ENCODE results near the gene EXOC3. TPM values are rescaled to one million over a fixed set of nuclear protein-coding genes. Genes with fewer than 3 reads are reported as not detected.
A peak's percentile ranks its signal among the peaks of the same experiment; 100 is the strongest.

EXOC3 gene
- total RNA-seq, 1 experiment from 2014 or later, result 26.9 TPM

GRCh38 chr5:454936-455335 is 12.0 kb downstream of the EXOC3 start:
- Histone ChIP-seq H3K27ac (no peak overlapping the region), H3K36me3 (peaks cover 95% of the 10 kb centered on the region), H3K27me3 (replicated peaks) (no peaks in the 10 kb centered on the region)

DNA sequence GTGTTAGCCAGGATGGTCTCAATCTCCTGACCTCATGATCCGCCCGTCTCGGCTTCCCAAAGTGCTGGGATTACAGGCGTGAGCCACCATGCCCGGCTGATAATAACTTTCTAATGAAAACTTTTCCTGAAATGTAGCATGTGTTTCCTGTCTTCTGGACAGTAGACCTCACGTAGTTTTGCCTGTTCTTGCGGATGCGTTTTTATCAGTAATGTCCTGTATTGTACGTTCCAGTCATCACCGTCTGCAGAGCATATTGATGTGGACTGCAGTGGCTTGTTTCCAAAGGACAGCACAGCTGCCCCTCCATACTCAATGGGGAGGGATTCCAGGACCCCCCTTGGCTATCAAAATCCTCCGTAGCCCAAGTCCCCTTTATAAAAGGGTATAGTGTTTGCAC is 12.8 kb downstream of the EXOC3 start:
- DNase-seq (ENCODE audit: low read depth in 1 of 2, low spot score in 2 of 2), result peak in 1 of 2 experiments; percentile 21

More at GRCh38 chr5:454936-455335, 12.0 kb downstream of the EXOC3 start:
- DNase-seq (ENCODE audit: low read depth in 1 of 2, low spot score in 2 of 2), result peak in 1 of 2 experiments; percentile 41
- peaks cover 24% of the 10 kb centered on the region for H3K4me1 ChIP-seq (replicated peaks)
- no peak overlapping the region for H3K4me3 ChIP-seq
- H3K9me3 ChIP-seq (replicated peaks), result peaks cover 11% of the 10 kb centered on the region

DNA sequence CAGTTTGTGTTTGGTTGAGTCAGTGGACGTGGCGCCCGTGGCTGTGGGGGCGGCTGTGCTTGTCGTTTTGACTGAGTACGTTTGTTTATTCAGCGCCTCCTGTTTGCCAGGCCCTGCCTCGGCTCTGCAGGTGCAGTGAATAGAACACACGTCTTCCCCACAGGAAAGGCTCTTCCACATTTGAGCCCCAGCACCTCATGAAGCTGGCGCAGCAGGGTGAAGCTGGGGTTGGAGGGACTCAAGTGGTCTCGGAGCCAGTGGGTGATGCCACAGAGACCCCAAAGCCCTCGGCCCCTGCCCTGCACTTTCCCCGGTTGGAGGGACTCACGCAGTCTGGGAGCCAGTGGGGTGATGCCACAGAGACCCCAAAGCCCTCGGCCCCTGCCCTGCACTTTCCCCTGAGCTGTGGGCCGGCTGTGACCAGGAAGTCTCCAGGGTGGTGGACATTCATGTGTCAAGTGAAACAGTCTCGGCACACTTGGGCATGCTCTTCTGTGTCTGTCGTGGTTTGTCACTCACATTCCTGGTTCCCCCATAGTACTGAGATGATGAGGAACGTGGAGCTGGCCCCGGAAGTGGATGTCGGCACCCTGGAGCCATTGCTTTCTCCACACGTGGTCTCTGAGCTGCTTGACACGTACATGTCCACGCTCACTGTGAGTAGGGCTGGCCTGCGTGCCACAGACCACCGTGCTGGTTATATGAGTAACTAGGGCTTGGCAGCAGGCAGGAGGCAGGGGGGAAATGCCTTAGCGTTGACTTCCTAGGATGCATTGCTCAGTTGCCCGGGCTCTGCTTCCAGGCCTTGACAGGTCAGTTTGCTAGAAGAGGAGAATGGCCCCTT is 13.6 kb downstream of the EXOC3 start:
- H3K36me3 ChIP-seq, result peaks cover 89% of the 10 kb centered on the region
- H3K27ac ChIP-seq, result peak overlapping the region; percentile 43; the same call in 1 of the 2 replicates

More for the DNA sequence above, 12.8 kb downstream of the EXOC3 start:
- Histone ChIP-seq H3K27me3 (replicated peaks) (no peaks in the 10 kb centered on the region), H3K9me3 (replicated peaks) (peaks cover 11% of the 10 kb centered on the region), H3K4me3 (no peak overlapping the region), H3K36me3 (peaks cover 95% of the 10 kb centered on the region), H3K4me1 (replicated peaks) (peaks cover 24% of the 10 kb centered on the region), H3K27ac (no peak overlapping the region)

GRCh38 chr5:457195-457961 is 14.4 kb downstream of the EXOC3 start:
- DNase-seq (ENCODE audit: low read depth in 1 of 2, low spot score in 2 of 2), result peak in 1 of 2 experiments; percentile 43
- no peak overlapping the region for H3K4me3 ChIP-seq
- H3K4me1 ChIP-seq (replicated peaks), result peaks cover 24% of the 10 kb centered on the region
- peak overlapping the region; percentile 10; the same call in 1 of the 2 replicates for H3K27ac ChIP-seq
- H3K27me3 ChIP-seq (replicated peaks), result no peaks in the 10 kb centered on the region
- peaks cover under 1% of the 10 kb centered on the region for H3K9me3 ChIP-seq (replicated peaks)
- H3K36me3 ChIP-seq, result peaks cover 88% of the 10 kb centered on the region

More for the DNA sequence above, 13.6 kb downstream of the EXOC3 start:
- Histone ChIP-seq H3K4me3 (no peak overlapping the region), H3K4me1 (replicated peaks) (peaks cover 24% of the 10 kb centered on the region), H3K9me3 (replicated peaks) (peaks cover 9% of the 10 kb centered on the region), H3K27me3 (replicated peaks) (no peaks in the 10 kb centered on the region)
- DNase-seq (ENCODE audit: low read depth in 1 of 2, low spot score in 2 of 2), result peak in 1 of 2 experiments; percentile 52

DNA sequence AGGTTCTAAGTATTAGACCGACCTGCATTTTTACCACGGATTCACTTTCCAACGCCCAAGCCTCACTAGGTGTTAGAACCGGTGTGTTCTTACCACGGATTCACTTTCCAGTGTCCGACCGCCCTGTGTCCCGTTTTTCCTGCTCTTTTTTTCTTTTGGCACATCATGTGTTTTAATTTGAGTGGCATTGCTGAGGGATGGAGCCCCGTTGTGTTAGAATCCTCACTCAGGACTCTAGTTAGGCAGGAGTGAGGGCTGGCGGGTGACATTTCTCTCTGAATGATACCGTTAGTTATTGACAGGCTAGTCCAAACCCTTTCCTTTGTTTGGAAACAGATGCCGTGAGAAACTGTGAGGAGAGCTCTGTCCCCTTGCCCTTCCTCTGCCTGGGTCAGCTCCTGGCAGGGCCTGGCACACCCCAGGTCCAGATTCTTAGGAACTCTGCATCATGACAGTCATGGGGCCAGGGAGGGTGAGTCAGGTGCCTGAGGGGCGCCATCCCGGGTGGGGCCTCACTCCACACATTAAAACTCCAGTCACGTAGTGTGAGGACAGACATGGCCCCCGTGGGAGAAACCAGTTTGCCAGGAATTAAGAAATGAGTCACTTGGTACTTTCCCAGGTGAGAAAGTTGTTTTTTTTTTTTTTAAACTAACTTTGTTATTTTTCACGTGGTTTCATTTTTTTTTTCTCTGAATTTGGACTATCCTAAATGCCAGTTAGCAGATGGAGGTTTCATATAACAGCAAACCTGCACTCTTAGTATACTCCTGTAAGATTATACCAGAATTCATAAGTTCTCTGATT is 15.8 kb downstream of the EXOC3 start:
- peaks cover 24% of the 10 kb centered on the region for H3K4me1 ChIP-seq (replicated peaks)
- peak overlapping the region; percentile 49 for H3K27ac ChIP-seq
- H3K27me3 ChIP-seq (replicated peaks), result no peaks in the 10 kb centered on the region
- H3K36me3 ChIP-seq, result peaks cover 77% of the 10 kb centered on the region
- peak in 1 of 2 experiments; percentile 65 for DNase-seq (ENCODE audit: low read depth in 1 of 2, low spot score in 2 of 2)
- no peak overlapping the region for H3K4me3 ChIP-seq
- H3K9me3 ChIP-seq (replicated peaks), result no peaks in the 10 kb centered on the region

- no peaks in the 10 kb centered on the region for H3K27me3 ChIP-seq (replicated peaks)
- DNase-seq (ENCODE audit: low read depth in 1 of 2, low spot score in 2 of 2), result peak in 1 of 2 experiments; percentile 36
- H3K4me3 ChIP-seq, result no peak overlapping the region
- no peaks in the 10 kb centered on the region for H3K9me3 ChIP-seq (replicated peaks)
- H3K4me1 ChIP-seq (replicated peaks), result peaks cover 24% of the 10 kb centered on the region
- H3K27ac ChIP-seq, result peak overlapping the region; percentile 49; the same call in 1 of the 2 replicates
- peaks cover 74% of the 10 kb centered on the region for H3K36me3 ChIP-seq
Observed at GRCh38 chr5:459562-460272, 16.7 kb downstream of the EXOC3 start.

DNA sequence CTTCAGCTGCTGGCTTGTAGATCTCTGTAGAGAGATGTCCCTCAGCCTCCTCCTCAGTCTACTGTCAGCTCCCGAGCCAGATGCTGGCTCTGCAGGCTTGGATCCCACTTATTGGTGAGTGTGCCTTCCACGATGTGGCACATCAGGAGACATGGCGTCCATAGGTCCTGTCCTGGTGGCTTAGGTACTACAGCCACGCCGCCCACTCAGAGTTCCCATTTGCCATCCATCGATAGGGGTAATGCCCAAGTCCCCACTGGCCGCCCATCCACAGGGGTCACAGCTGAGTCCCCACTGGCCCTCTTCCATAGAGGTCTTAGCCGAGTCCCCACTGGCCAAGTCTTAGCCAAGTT is 17.3 kb downstream of the EXOC3 start:
- peak in 1 of 2 experiments; percentile 39 for DNase-seq (ENCODE audit: low read depth in 1 of 2, low spot score in 2 of 2)
- peaks cover 24% of the 10 kb centered on the region for H3K4me1 ChIP-seq (replicated peaks)
- no peak overlapping the region for H3K4me3 ChIP-seq
- H3K9me3 ChIP-seq (replicated peaks), result no peaks in the 10 kb centered on the region
- H3K36me3 ChIP-seq, result peaks cover 71% of the 10 kb centered on the region
- no peaks in the 10 kb centered on the region for H3K27me3 ChIP-seq (replicated peaks)
- no peak overlapping the region for H3K27ac ChIP-seq

DNA sequence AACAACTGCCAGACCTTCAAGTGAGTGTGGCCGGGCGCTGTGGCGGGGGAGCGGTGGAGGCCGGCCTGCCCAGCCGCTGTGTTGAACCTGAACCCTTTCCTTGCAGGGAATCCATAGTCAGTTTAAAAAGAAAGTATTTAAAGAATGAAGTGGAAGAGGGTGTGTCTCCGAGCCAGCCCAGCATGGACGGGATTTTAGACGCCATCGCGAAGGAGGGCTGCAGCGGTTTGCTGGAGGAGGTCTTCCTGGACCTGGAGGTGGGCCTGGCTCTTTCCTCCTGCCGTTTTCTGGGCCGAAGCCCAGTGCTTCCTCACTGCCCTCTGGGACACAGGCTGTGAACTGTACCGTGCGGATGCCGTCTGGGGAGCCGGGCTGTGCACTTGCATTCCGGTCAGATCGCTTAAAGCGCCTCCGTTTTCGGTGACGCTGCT is 19.1 kb downstream of the EXOC3 start:
- Histone ChIP-seq H3K27ac (no peak overlapping the region), H3K4me1 (replicated peaks) (peaks cover 16% of the 10 kb centered on the region), H3K36me3 (peaks cover 70% of the 10 kb centered on the region), H3K27me3 (replicated peaks) (no peaks in the 10 kb centered on the region), H3K4me3 (no peak overlapping the region), H3K9me3 (replicated peaks) (no peaks in the 10 kb centered on the region)
- peak in 1 of 2 experiments; percentile 30 for DNase-seq (ENCODE audit: low read depth in 1 of 2, low spot score in 2 of 2)

DNA sequence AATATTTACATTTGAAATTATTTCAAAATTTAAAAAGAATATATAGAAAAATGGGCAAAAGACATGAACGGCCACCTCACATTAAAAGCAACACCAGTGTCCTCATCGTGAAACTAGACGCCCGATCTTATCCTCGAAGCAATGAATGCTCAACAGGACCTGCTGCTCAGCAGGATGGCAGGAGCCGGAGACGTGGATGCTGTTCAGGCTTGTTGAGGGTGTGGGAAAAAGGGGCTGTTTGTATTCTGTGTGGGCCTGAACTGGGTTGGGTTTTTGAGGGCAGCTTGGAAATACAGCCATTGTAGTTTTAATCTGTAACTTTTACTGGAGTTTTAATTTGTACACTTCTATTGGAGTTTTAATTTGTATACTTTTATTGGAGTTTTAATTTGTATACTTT is 20.3 kb downstream of the EXOC3 start:
- Histone ChIP-seq H3K36me3 (peaks cover 57% of the 10 kb centered on the region), H3K9me3 (replicated peaks) (no peaks in the 10 kb centered on the region), H3K4me3 (no peak overlapping the region), H3K27ac (no peak overlapping the region), H3K27me3 (replicated peaks) (no peaks in the 10 kb centered on the region), H3K4me1 (replicated peaks) (peaks cover 6% of the 10 kb centered on the region)
- peak in 1 of 2 experiments; percentile 20 for DNase-seq (ENCODE audit: low read depth in 1 of 2, low spot score in 2 of 2)

- no peaks in the 10 kb centered on the region for H3K27me3 ChIP-seq (replicated peaks)
- peaks cover 55% of the 10 kb centered on the region for H3K36me3 ChIP-seq
- no peak overlapping the region for H3K4me3 ChIP-seq
- peak in 1 of 2 experiments; percentile 16 for DNase-seq (ENCODE audit: low read depth in 1 of 2, low spot score in 2 of 2)
- no peak overlapping the region for H3K27ac ChIP-seq
- H3K4me1 ChIP-seq (replicated peaks), result no peaks in the 10 kb centered on the region; the same call in 1 of the 2 replicates
- H3K9me3 ChIP-seq (replicated peaks), result no peaks in the 10 kb centered on the region
Observed at GRCh38 chr5:463952-464351, 21.0 kb downstream of the EXOC3 start.

DNA sequence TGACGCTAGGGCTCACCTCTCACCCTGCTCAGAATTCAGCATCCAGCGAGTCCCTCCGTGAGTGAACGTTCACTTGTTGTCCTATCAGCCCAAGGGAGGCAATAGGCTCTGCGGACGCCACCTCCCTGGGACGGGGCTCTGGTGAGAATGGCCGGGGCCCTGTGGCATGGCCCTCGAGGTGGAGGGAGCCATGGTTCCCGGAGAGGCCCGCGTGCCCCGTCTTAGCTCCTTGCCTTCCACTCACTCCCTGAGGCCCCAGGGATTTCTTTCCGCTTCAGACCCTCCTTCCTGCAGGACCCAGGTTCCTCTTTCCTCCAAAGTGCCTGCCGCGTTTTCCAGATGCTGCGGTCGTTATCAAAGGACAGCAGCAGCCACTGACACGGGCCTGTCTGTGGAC is 21.5 kb downstream of the EXOC3 start:
- Histone ChIP-seq H3K9me3 (replicated peaks) (no peaks in the 10 kb centered on the region), H3K27ac (no peak overlapping the region), H3K4me3 (no peak overlapping the region), H3K4me1 (replicated peaks) (no peaks in the 10 kb centered on the region), H3K36me3 (peaks cover 51% of the 10 kb centered on the region), H3K27me3 (replicated peaks) (no peaks in the 10 kb centered on the region)
- DNase-seq (ENCODE audit: low read depth in 1 of 2, low spot score in 2 of 2), result peak in 1 of 2 experiments; percentile 39

DNA sequence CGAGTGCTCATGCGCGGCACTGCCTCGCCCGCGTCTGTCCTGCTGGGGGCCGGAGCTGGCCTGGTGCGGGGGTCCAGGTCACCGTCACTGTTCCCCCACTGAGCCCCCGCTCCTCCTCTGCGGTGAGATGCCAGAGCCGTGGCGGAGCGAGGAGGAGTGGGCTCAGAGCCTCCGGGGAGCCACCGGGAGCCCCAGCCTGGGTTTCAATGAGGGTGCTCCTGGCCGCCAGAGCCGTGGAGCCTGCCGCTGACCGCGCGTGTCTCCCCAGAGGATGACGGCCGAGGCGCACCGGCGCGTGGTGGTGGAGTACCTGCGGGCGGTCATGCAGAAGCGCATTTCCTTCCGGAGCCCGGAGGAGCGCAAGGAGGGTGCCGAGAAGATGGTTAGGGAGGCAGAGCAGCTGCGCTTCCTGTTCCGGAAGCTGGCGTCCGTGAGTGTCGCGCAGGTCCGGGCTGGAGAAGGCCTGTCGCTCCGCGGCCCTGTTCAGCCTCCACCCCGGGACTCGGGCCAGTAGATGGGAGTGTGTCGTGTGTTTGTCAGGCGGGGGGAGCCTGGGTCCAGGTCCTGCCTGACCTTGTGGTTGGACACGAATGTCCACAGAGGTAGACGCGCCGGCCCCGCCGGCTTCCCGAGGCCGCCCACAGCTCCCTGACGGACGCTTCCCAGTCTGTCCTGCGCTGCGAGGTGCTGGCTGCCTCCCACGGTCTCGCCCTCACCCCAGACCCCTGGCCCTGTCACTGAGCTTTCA is 22.0 kb downstream of the EXOC3 start:
- no peak for DNase-seq (ENCODE audit: low read depth in 1 of 2, low spot score in 2 of 2)
- Histone ChIP-seq H3K9me3 (replicated peaks) (no peaks in the 10 kb centered on the region), H3K4me3 (no peak overlapping the region)

More for the DNA sequence above, 22.0 kb downstream of the EXOC3 start:
- Histone ChIP-seq H3K4me1 (replicated peaks) (no peaks in the 10 kb centered on the region), H3K36me3 (peaks cover 47% of the 10 kb centered on the region), H3K27me3 (replicated peaks) (no peaks in the 10 kb centered on the region), H3K27ac (no peak overlapping the region)
